ENCODE measurements around the gene DPP8.

- TF ChIP-seq CTCF (IDR thresholded peaks at IDR 0.05) (no peak), POLR2A (IDR thresholded peaks at IDR 0.05) (no peak)
Measured at GRCh38 chr15:65410972-65411371, 106.5 kb downstream of the DPP8 start.
